Activated naive CD8-positive, alpha-beta T cell treated with anti-CD3 and anti-CD28 coated beads, Interleukin-2, amount 50 U/mL, for 24 hours (primary cell): ENCODE measurements around the gene ZCCHC17.

ENCODE experiments used
- ATAC-seq: fragments of 150-1000 bp; cut with Tn5 transposase; one replicate; pipeline ENCODE4 v1.10.0; 2021
- DNase-seq: peaks from one replicate; pipeline ENCODE4 v3.0.0; 2021
- H3K27ac Mint-ChIP-seq: one replicate; pipeline ENCODE4 v1.8.0; 2021; ENCODE audit warnings: mild to moderate bottlenecking, mixed read lengths
- H3K27me3 Mint-ChIP-seq: one replicate; pipeline ENCODE4 v1.8.0; 2021; ENCODE audit warnings: mixed read lengths
- H3K36me3 Mint-ChIP-seq: one replicate; pipeline ENCODE4 v1.8.0; 2021; ENCODE audit warnings: low read depth, mixed read lengths
- H3K4me1 Mint-ChIP-seq: one replicate; pipeline ENCODE4 v1.8.0; 2021; ENCODE audit warnings: mixed read lengths
- H3K4me3 Mint-ChIP-seq: one replicate; pipeline ENCODE4 v1.8.0; 2021; ENCODE audit warnings: mild to moderate bottlenecking, moderate library complexity, mixed read lengths
- H3K9me3 Mint-ChIP-seq: one replicate; pipeline ENCODE4 v1.8.0; 2021; ENCODE audit warnings: mixed read lengths

The ZCCHC17 gene

GRCh38 chr1:31370565-31370964 is 73.7 kb downstream of the ZCCHC17 start:
- Mint-ChIP-seq H3K36me3 (peaks cover 3% of the 10 kb centered on the region), H3K27ac (no peak overlapping the region), H3K27me3 (no peaks in the 10 kb centered on the region), H3K4me1 (peaks cover 11% of the 10 kb centered on the region), H3K9me3 (no peaks in the 10 kb centered on the region), H3K4me3 (no peak overlapping the region)
- ATAC-seq (no peak), DNase-seq (no peak)

GRCh38 chr1:31371121-31371959 is 74.5 kb downstream of the ZCCHC17 start:
- no peak for ATAC-seq
- H3K4me1 Mint-ChIP-seq = peaks cover 11% of the 10 kb centered on the region
- no peaks in the 10 kb centered on the region for H3K27me3 Mint-ChIP-seq
- H3K27ac Mint-ChIP-seq = no peak overlapping the region
- DNase-seq = no peak
- H3K9me3 Mint-ChIP-seq = no peaks in the 10 kb centered on the region
- H3K36me3 Mint-ChIP-seq = no peaks in the 10 kb centered on the region
- no peak overlapping the region for H3K4me3 Mint-ChIP-seq

GRCh38 chr1:31372051-31372450 is 75.2 kb downstream of the ZCCHC17 start:
- no peaks in the 10 kb centered on the region for H3K27me3 Mint-ChIP-seq
- no peaks in the 10 kb centered on the region for H3K9me3 Mint-ChIP-seq
- no peak overlapping the region for H3K4me3 Mint-ChIP-seq
- ATAC-seq (no peak), DNase-seq (no peak)
- peaks cover 11% of the 10 kb centered on the region for H3K4me1 Mint-ChIP-seq
- peak overlapping the region; percentile 36 for H3K27ac Mint-ChIP-seq
- H3K36me3 Mint-ChIP-seq = no peaks in the 10 kb centered on the region

GRCh38 chr1:31372751-31373055 is 75.9 kb downstream of the ZCCHC17 start:
- Mint-ChIP-seq H3K4me3 (peak overlapping the region; percentile 42), H3K4me1 (peaks cover 11% of the 10 kb centered on the region), H3K27ac (peak overlapping the region; percentile 36), H3K27me3 (no peaks in the 10 kb centered on the region), H3K9me3 (no peaks in the 10 kb centered on the region), H3K36me3 (no peaks in the 10 kb centered on the region)
- ATAC-seq = no peak
- DNase-seq = no peak

GRCh38 chr1:31373056-31373896 is 76.4 kb downstream of the ZCCHC17 start, which contains the start of gene FABP3:
TSS of gene FABP3 (minus strand) at chr1:31373076. CDS start at chr1:31373014, 62 bp downstream.
- ATAC-seq (peak; percentile 53), DNase-seq (peak; percentile 41)
- Mint-ChIP-seq H3K27me3 (no peaks in the 10 kb centered on the region), H3K9me3 (no peaks in the 10 kb centered on the region), H3K36me3 (no peaks in the 10 kb centered on the region), H3K4me1 (peaks cover 11% of the 10 kb centered on the region), H3K27ac (peak within 1 kb of the TSS; percentile 36), H3K4me3 (peak within 1 kb of the TSS; percentile 73)

GRCh38 chr1:31373897-31374486 is 77.2 kb downstream of the ZCCHC17 start:
- H3K9me3 Mint-ChIP-seq = no peaks in the 10 kb centered on the region
- peak overlapping the region; percentile 22 for H3K27ac Mint-ChIP-seq
- DNase-seq (no peak), ATAC-seq (no peak)
- no peaks in the 10 kb centered on the region for H3K27me3 Mint-ChIP-seq
- no peaks in the 10 kb centered on the region for H3K36me3 Mint-ChIP-seq
- peak overlapping the region; percentile 73 for H3K4me3 Mint-ChIP-seq
- peaks cover 11% of the 10 kb centered on the region for H3K4me1 Mint-ChIP-seq

GRCh38 chr1:31374511-31375196 is 77.8 kb downstream of the ZCCHC17 start:
- no peak for ATAC-seq
- Mint-ChIP-seq H3K9me3 (no peaks in the 10 kb centered on the region), H3K36me3 (no peaks in the 10 kb centered on the region), H3K4me3 (no peak overlapping the region), H3K27me3 (no peaks in the 10 kb centered on the region), H3K27ac (no peak overlapping the region), H3K4me1 (peaks cover 11% of the 10 kb centered on the region)
- DNase-seq = no peak

- Mint-ChIP-seq H3K27me3 (no peaks in the 10 kb centered on the region), H3K4me1 (peaks cover 11% of the 10 kb centered on the region), H3K27ac (no peak overlapping the region), H3K4me3 (no peak overlapping the region), H3K9me3 (no peaks in the 10 kb centered on the region), H3K36me3 (no peaks in the 10 kb centered on the region)
- DNase-seq (no peak), ATAC-seq (no peak)
Observed at GRCh38 chr1:31376375-31377134, 79.7 kb downstream of the ZCCHC17 start.

GRCh38 chr1:31377364-31377863 is 80.6 kb downstream of the ZCCHC17 start:
- H3K4me1 Mint-ChIP-seq = peaks cover 11% of the 10 kb centered on the region
- H3K27ac Mint-ChIP-seq = no peak overlapping the region
- no peaks in the 10 kb centered on the region for H3K27me3 Mint-ChIP-seq
- ATAC-seq (no peak), DNase-seq (no peak)
- H3K4me3 Mint-ChIP-seq = no peak overlapping the region
- no peaks in the 10 kb centered on the region for H3K9me3 Mint-ChIP-seq
- no peaks in the 10 kb centered on the region for H3K36me3 Mint-ChIP-seq

GRCh38 chr1:31378001-31378400 is 81.2 kb downstream of the ZCCHC17 start:
- no peaks in the 10 kb centered on the region for H3K27me3 Mint-ChIP-seq
- DNase-seq = no peak
- H3K4me1 Mint-ChIP-seq = peaks cover 8% of the 10 kb centered on the region
- H3K36me3 Mint-ChIP-seq = no peaks in the 10 kb centered on the region
- no peaks in the 10 kb centered on the region for H3K9me3 Mint-ChIP-seq
- H3K4me3 Mint-ChIP-seq = no peak overlapping the region
- no peak overlapping the region for H3K27ac Mint-ChIP-seq
- ATAC-seq = no peak

- Mint-ChIP-seq H3K27me3 (no peaks in the 10 kb centered on the region), H3K27ac (no peak overlapping the region), H3K36me3 (no peaks in the 10 kb centered on the region), H3K4me1 (no peaks in the 10 kb centered on the region), H3K9me3 (no peaks in the 10 kb centered on the region), H3K4me3 (no peak overlapping the region)
- no peak for DNase-seq
- no peak for ATAC-seq
Observed at GRCh38 chr1:31380181-31380580, 83.3 kb downstream of the ZCCHC17 start.

GRCh38 chr1:31381394-31382294 is 84.8 kb downstream of the ZCCHC17 start:
- Mint-ChIP-seq H3K27ac (no peak overlapping the region), H3K4me1 (no peaks in the 10 kb centered on the region), H3K36me3 (no peaks in the 10 kb centered on the region), H3K4me3 (no peak overlapping the region), H3K9me3 (no peaks in the 10 kb centered on the region), H3K27me3 (peaks cover 6% of the 10 kb centered on the region)
- no peak for DNase-seq
- no peak for ATAC-seq
